ENCODE results near the gene NFIB. TPM values are rescaled to one million over a fixed set of nuclear protein-coding genes. Genes with fewer than 3 reads are reported as not detected.

The NFIB gene
- total and polyA plus RNA-seq, 2 of the 4 experiments (the other 2 are of a cell fraction) = 1.4 to 2.0 TPM

DNA sequence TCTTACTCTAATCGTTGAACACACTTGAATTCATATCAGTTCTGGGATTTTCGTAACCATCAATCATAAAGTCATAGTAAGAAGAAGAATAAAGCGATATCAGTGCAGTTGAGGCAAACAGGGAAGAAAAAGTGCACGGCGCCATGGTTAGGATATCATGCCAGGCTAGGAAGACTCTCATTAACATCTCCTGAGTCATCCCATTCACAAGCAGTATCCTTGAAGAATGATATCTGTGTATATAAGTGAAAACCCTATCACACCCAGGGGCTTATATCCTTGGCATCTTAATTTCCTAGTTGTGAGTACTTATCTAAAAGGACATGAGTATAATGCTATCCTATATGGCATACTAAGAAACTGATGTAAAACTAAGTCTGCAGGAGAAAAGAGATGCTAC lies 38.6 kb downstream of the NFIB start:
- in situ Hi-C loops (cut with MboI; ENCODE audit: low sequenced_read_pairs) (no loop called here), dilution Hi-C loops (cut with HindIII; ENCODE audit: low sequenced_read_pairs, unreplicated experiment) (no loop called here), intact Hi-C loops (cut with micrococcal nuclease) (no loop called here)
- Histone ChIP-seq H2BK15ac (ENCODE audit: low read depth, low read length) (no peak overlapping the region), H3K4me2 (ENCODE audit: low read depth, low read length) (no peak overlapping the region), H3K79me1 (ENCODE audit: low read depth in 1 of 2, low read length in 2 of 2) (no peaks in the 10 kb centered on the region), H3K27me3 (ENCODE audit: control insufficient read depth, insufficient read depth, low read length) (peaks cover 2% of the 10 kb centered on the region), H3K4me3 (ENCODE audit: insufficient read depth, low read depth, low read length) (no peak overlapping the region), H3K4me1 (ENCODE audit: control insufficient read depth, insufficient read depth, low read length) (peaks cover 4% of the 10 kb centered on the region; the same call in 1 of the 2 replicates), H4K5ac (ENCODE audit: low read depth, low read length) (no peak overlapping the region), H4K8ac (ENCODE audit: low read depth in 2 of 2, low read length in 2 of 2) (no peak overlapping the region), H2AFZ (replicated peaks; ENCODE audit: low read length, poor library complexity) (no peak overlapping the region), H3K9ac (ENCODE audit: low read depth, low read length) (no peak overlapping the region), H3K23ac (ENCODE audit: low read depth, low read length) (no peak overlapping the region), H4K91ac (ENCODE audit: insufficient read depth, low read depth, low read length) (no peak overlapping the region), H3K56ac (ENCODE audit: extremely low read depth, insufficient read depth, low read length) (no peak overlapping the region), H2BK5ac (ENCODE audit: low read depth, low read length, poor library complexity, severe bottlenecking) (no peak overlapping the region), H2BK120ac (ENCODE audit: low read depth, low read length) (no peak overlapping the region), H2AK9ac (replicated peaks; ENCODE audit: low read depth, low read length, poor library complexity) (no peak overlapping the region), H2AK5ac (ENCODE audit: low read depth, low read length) (no peak overlapping the region), H3K18ac (ENCODE audit: low read depth, low read length) (no peak overlapping the region), H3K14ac (replicated peaks; ENCODE audit: low read depth, low read length) (no peak overlapping the region), H4K20me1 (ENCODE audit: insufficient read depth, low read length) (no peaks in the 10 kb centered on the region), H3K27ac (ENCODE audit: insufficient read depth, low read length) (no peak overlapping the region), H3K4ac (ENCODE audit: low read depth, low read length) (no peak overlapping the region), H3K9me3 (ENCODE audit: control insufficient read depth, insufficient read depth, low read length) (no peaks in the 10 kb centered on the region), H2BK20ac (ENCODE audit: low read depth, low read length) (no peak overlapping the region), H3K36me3 (ENCODE audit: control insufficient read depth, insufficient read depth, low read length) (no peaks in the 10 kb centered on the region), H3K9me1 (ENCODE audit: insufficient read depth, low read length) (peaks cover 3% of the 10 kb centered on the region; the same call in 1 of the 2 replicates)
- ATAC-seq (ENCODE audit: low read depth) (no peak), DNase-seq (no peak)
- TF ChIP-seq, protein P1, sequence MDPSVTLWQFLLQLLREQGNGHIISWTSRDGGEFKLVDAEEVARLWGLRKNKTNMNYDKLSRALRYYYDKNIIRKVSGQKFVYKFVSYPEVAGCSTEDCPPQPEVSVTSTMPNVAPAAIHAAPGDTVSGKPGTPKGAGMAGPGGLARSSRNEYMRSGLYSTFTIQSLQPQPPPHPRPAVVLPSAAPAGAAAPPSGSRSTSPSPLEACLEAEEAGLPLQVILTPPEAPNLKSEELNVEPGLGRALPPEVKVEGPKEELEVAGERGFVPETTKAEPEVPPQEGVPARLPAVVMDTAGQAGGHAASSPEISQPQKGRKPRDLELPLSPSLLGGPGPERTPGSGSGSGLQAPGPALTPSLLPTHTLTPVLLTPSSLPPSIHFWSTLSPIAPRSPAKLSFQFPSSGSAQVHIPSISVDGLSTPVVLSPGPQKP (IDR thresholded peaks at IDR 0.05; ENCODE audit: borderline replicate concordance, low read depth, low read length) = no peak
- TF ChIP-seq RAD21 (IDR thresholded peaks at IDR 0.05; ENCODE audit: low read length) = no peak
- no peak for TF ChIP-seq CEBPB (IDR thresholded peaks at IDR 0.05; ENCODE audit: low read depth, low read length)
- TF ChIP-seq, protein P2, sequence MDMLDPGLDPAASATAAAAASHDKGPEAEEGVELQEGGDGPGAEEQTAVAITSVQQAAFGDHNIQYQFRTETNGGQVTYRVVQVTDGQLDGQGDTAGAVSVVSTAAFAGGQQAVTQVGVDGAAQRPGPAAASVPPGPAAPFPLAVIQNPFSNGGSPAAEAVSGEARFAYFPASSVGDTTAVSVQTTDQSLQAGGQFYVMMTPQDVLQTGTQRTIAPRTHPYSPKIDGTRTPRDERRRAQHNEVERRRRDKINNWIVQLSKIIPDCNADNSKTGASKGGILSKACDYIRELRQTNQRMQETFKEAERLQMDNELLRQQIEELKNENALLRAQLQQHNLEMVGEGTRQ (IDR thresholded peaks at IDR 0.05; ENCODE audit: low read depth, low read length) = no peak
- no peak for TF ChIP-seq SMC3 (IDR thresholded peaks at IDR 0.05; ENCODE audit: low read depth, low read length)
- TF ChIP-seq FOS (IDR thresholded peaks at IDR 0.05; ENCODE audit: low read depth, low read length) = no peak
- TF ChIP-seq CHD1 (IDR thresholded peaks at IDR 0.05; ENCODE audit: low read depth, low read length) = no peak
- TF ChIP-seq NFE2L2 (IDR thresholded peaks at IDR 0.05; ENCODE audit: low read depth, low read length) = no peak
- TF ChIP-seq RCOR1 (IDR thresholded peaks at IDR 0.05; ENCODE audit: insufficient replicate concordance, low read length) = no peak
- TF ChIP-seq MAFK (IDR thresholded peaks at IDR 0.05; ENCODE audit: low read depth, low read length) = no peak
- no peak for TF ChIP-seq POLR2A (IDR thresholded peaks at IDR 0.05; ENCODE audit: low read depth, low read length)
- TF ChIP-seq MAZ (IDR thresholded peaks at IDR 0.05; ENCODE audit: borderline replicate concordance, low read depth, low read length) = no peak
- no peak for TF ChIP-seq RFX5 (IDR thresholded peaks at IDR 0.05; ENCODE audit: low read depth, low read length)
- TF ChIP-seq, protein P3, sequence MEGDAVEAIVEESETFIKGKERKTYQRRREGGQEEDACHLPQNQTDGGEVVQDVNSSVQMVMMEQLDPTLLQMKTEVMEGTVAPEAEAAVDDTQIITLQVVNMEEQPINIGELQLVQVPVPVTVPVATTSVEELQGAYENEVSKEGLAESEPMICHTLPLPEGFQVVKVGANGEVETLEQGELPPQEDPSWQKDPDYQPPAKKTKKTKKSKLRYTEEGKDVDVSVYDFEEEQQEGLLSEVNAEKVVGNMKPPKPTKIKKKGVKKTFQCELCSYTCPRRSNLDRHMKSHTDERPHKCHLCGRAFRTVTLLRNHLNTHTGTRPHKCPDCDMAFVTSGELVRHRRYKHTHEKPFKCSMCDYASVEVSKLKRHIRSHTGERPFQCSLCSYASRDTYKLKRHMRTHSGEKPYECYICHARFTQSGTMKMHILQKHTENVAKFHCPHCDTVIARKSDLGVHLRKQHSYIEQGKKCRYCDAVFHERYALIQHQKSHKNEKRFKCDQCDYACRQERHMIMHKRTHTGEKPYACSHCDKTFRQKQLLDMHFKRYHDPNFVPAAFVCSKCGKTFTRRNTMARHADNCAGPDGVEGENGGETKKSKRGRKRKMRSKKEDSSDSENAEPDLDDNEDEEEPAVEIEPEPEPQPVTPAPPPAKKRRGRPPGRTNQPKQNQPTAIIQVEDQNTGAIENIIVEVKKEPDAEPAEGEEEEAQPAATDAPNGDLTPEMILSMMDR (conservative IDR thresholded peaks at IDR 0.05; ENCODE audit: low read depth, low read length) = no peak
- no CpG with 5 or more reads among the region's 5 CpGs for WGBS, 2 experiments (ENCODE audit: extremely low coverage in 2 of 2, insufficient read length in 1 of 2)
- POLR2A ChIA-PET (ENCODE audit: unreplicated experiment) = no interaction called here
- BruUV-seq (replicated peaks) = no TSS peak
- CTCF ChIA-PET = no interaction called here
